HCT116 (cell line): ENCODE data around the gene ZNF382. TPM values are rescaled to one million over a fixed set of nuclear protein-coding genes. Genes with fewer than 3 reads are reported as not detected.

Experiments
- ATAC-seq: fragments of 200-7000 bp; cut with Tn5 transposase; 2 replicates; pipeline ENCODE4 v1.9.1; 2020; ENCODE audit warnings: mild to moderate bottlenecking, moderate library complexity
- Bru-seq: library from RNA; stranded (reverse); fragments of 400-500 nt; gene quantifications from one replicate; lab custom pipeline; 2021; lab: Mats Ljungman, UMichigan
- BruChase-seq, 2 experiments: library from RNA; stranded (reverse); fragments of 400-500 nt; gene quantifications; one replicate each; lab custom pipeline; 2021; lab: Mats Ljungman, UMichigan
- BruUV-seq: library from RNA; stranded (reverse); fragments of 400-500 nt; replicated peaks from 2 replicates; lab custom pipeline; 2021; lab: Mats Ljungman, UMichigan
- CTCF ChIA-PET: fragments of 300-600 bp; sonication (Branson Sonifier 250); formaldehyde crosslinking; loops from one replicate; lab custom pipeline; 2021; ENCODE audit warnings: antibody characterized with exemption; lab: Charles Lee
- POLR2A ChIA-PET: fragments of 300-600, 350-600 bp; sonication (Branson Sonifier 250); formaldehyde crosslinking; loops from one replicate; lab custom pipeline; 2021; ENCODE audit warnings: antibody characterized with exemption; lab: Charles Lee
- RAD21 ChIA-PET, 2 experiments: fragments of 300-600 bp; sonication (Branson Sonifier 250); formaldehyde crosslinking; loops; one replicate each; lab custom pipeline; 2023; ENCODE audit warnings: low total read pairs in 2 of 2; ENCODE audit not compliant: uncharacterized antibody in 2 of 2, unreplicated experiment in 2 of 2, low non-redundant PET in 1 of 2; lab: Charles Lee
- DNase-seq: peaks from one replicate; pipeline ENCODE4 v3.0.0-alpha.2; 2010; ENCODE audit warnings: low read depth, low spot score
- H2AFZ ChIP-seq: fragments of 200-600 bp; shearing (Covaris generic), sonication (generic); 2 replicates; pipeline ENCODE4 v1.6.1; 2017; ENCODE audit warnings: low read depth, mixed run types, mixed read lengths, antibody characterized with exemption, low read length; ENCODE audit not compliant: poor library complexity, severe bottlenecking
- H3K27ac ChIP-seq: 2 replicates; pipeline ENCODE4 v1.5.1; 2012; ENCODE audit warnings: low read depth, low read length
- H3K27me3 ChIP-seq: fragments of 200-600 bp; sonication (generic); 2 replicates; pipeline ENCODE4 v1.6.1; 2016; ENCODE audit warnings: mixed run types, low read length, mixed read lengths; ENCODE audit not compliant: insufficient read depth
- H3K36me3 ChIP-seq, 2 experiments: fragments of 200-500 bp in 1 of 2; fragments of 200-600 bp in 1 of 2; sonication (Bioruptor generic) in 1 of 2; sonication (generic) in 1 of 2; 2 replicates each; pipeline versions ENCODE4 v1.5.1 to v1.6.1; 2014 to 2016; ENCODE audit warnings: low read length in 2 of 2, inconsistent platforms in 1 of 2, mixed read lengths in 1 of 2, mixed run types in 1 of 2; ENCODE audit not compliant: insufficient read depth in 2 of 2, control insufficient read depth in 1 of 2
- H3K4me1 ChIP-seq, 2 experiments: fragments of 200-600 bp in 1 of 2; sonication (generic) in 1 of 2; 2 replicates each; pipeline versions ENCODE4 v1.5.1 to v1.6.1; 2012 to 2017; ENCODE audit warnings: low read length in 2 of 2, inconsistent platforms in 1 of 2, mild to moderate bottlenecking in 1 of 2, mixed read lengths in 1 of 2, mixed run types in 1 of 2, moderate library complexity in 1 of 2; ENCODE audit not compliant: insufficient read depth in 2 of 2, control insufficient read depth in 1 of 2
- H3K4me2 ChIP-seq: fragments of 200-600 bp; sonication (generic); 2 replicates; pipeline ENCODE4 v1.6.1; 2017; ENCODE audit warnings: mixed run types, low read length, mixed read lengths
- H3K4me3 ChIP-seq, 2 experiments: fragments of 200-600 bp in 1 of 2; sonication (generic) in 1 of 2; replicated peaks in 1 of 2; 2 replicates each; pipeline ENCODE4 v1.5.1; 2011 to 2016; ENCODE audit warnings: low read length in 2 of 2, control low read depth in 1 of 2, low read depth in 1 of 2, mild to moderate bottlenecking in 1 of 2, mixed read lengths in 1 of 2, mixed run types in 1 of 2
- H3K79me2 ChIP-seq: fragments of 200-600 bp; sonication (generic); 2 replicates; pipeline ENCODE4 v1.6.1; 2017; ENCODE audit warnings: mild to moderate bottlenecking, mixed run types, low read length, moderate library complexity, mixed read lengths; ENCODE audit not compliant: insufficient read depth
- H3K9ac ChIP-seq: fragments of 200-600 bp; sonication (generic); 2 replicates; pipeline ENCODE4 v1.6.1; 2016; ENCODE audit warnings: low read length, mixed read lengths
- H3K9me2 ChIP-seq: fragments of 200-600 bp; sonication (generic), shearing (Covaris generic); 2 replicates; pipeline ENCODE4 v1.6.1; 2017; ENCODE audit warnings: mixed run types, mild to moderate bottlenecking, moderate library complexity; ENCODE audit not compliant: insufficient read depth
- H3K9me3 ChIP-seq, 2 experiments: fragments of 200-500 bp in 1 of 2; fragments of 200-600 bp in 1 of 2; sonication (Bioruptor generic) in 1 of 2; sonication (generic) in 1 of 2; 2 replicates each; pipeline ENCODE4 v1.6.1; 2014 to 2017; ENCODE audit warnings: low read length in 2 of 2, mixed read lengths in 2 of 2, inconsistent platforms in 1 of 2, low read depth in 1 of 2, mild to moderate bottlenecking in 1 of 2, mixed run types in 1 of 2, moderate library complexity in 1 of 2; ENCODE audit not compliant: control insufficient read depth in 1 of 2, insufficient read depth in 1 of 2
- H4K20me1 ChIP-seq: fragments of 200-600 bp; sonication (generic), shearing (Covaris generic); 2 replicates; pipeline ENCODE4 v1.6.1; 2017; ENCODE audit warnings: mixed run types, mild to moderate bottlenecking, moderate library complexity; ENCODE audit not compliant: insufficient read depth
- CBX3 ChIP-seq: IDR thresholded peaks from 2 replicates; pipeline ENCODE4 v1.6.1; 2012; ENCODE audit warnings: low read depth
- CEBPB ChIP-seq: IDR thresholded peaks from 2 replicates; pipeline ENCODE4 v1.6.1; 2012; ENCODE audit warnings: low read depth
- EGR1 ChIP-seq: IDR thresholded peaks from 2 replicates; pipeline ENCODE4 v1.6.1; 2012; ENCODE audit warnings: low read depth
- ELF1 ChIP-seq: IDR thresholded peaks from 2 replicates; pipeline ENCODE4 v1.6.1; 2012; ENCODE audit warnings: low read depth, borderline replicate concordance
- EZH2phosphoT487 ChIP-seq: fragments of 200-600 bp; IDR thresholded peaks from 2 replicates; pipeline ENCODE4 v1.6.1; 2018; ENCODE audit warnings: antibody characterized with exemption, borderline replicate concordance
- FOSL1 ChIP-seq: IDR thresholded peaks from 2 replicates; pipeline ENCODE4 v1.6.1; 2012; ENCODE audit warnings: low read depth
- SIN3A ChIP-seq: IDR thresholded peaks from 2 replicates; pipeline ENCODE4 v1.6.1; 2012; ENCODE audit warnings: low read depth
- SP1 ChIP-seq: IDR thresholded peaks from 2 replicates; pipeline ENCODE4 v1.6.1; 2012; ENCODE audit warnings: low read depth
- SRF ChIP-seq: IDR thresholded peaks from 2 replicates; pipeline ENCODE4 v1.6.1; 2012; ENCODE audit warnings: low read depth
- TCF7L2 ChIP-seq: IDR thresholded peaks from 2 replicates; pipeline ENCODE4 v1.7.0; 2011; ENCODE audit warnings: borderline replicate concordance, inconsistent platforms; ENCODE audit not compliant: insufficient read depth, insufficient read length; ENCODE audit errors: extremely low read depth
- YY1 ChIP-seq: IDR thresholded peaks from 2 replicates; pipeline ENCODE4 v1.6.1; 2011; ENCODE audit warnings: low read length, low read depth, moderate library complexity, mild to moderate bottlenecking; ENCODE audit not compliant: insufficient replicate concordance; ENCODE audit errors: extremely low read depth
- ZNF274 ChIP-seq: fragments of 200-500 bp; sonication (Bioruptor generic); IDR thresholded peaks from 2 replicates; pipeline ENCODE4 v1.6.1; 2014; ENCODE audit warnings: mild to moderate bottlenecking, low read depth, low read length, inconsistent platforms
- intact Hi-C: fragments of 100-400 bp; cut with micrococcal nuclease; formaldehyde crosslinking; loops from 2 replicates; pipeline ENCODE4 v1.10.0; 2022
- long read RNA-seq: library from polyadenylated mRNA; unstranded; transcript quantifications from one replicate; pipeline ENCODE4 v2.0.0, GENCODE V29; 2021; ENCODE audit not compliant: unreplicated experiment
- polyA plus RNA-seq: library from polyadenylated mRNA; unstranded; fragments of >200 nt; gene quantifications from 2 replicates; pipeline ENCODE4 v1.2.1, GENCODE V29; 2012; ENCODE audit warnings: missing spikeins
- total RNA-seq: library from RNA; stranded (reverse); gene quantifications from one replicate; pipeline ENCODE4 v1.2.1, GENCODE V29; 2021; ENCODE audit not compliant: unreplicated experiment
- TF ChIP-seq, protein P1 (sequence below): IDR thresholded peaks from 2 replicates; pipeline ENCODE4 v1.6.1; 2011; ENCODE audit warnings: mild to moderate bottlenecking, low read length, moderate library complexity; ENCODE audit not compliant: insufficient replicate concordance; ENCODE audit errors: extremely low read depth
- TF ChIP-seq, protein P2 (sequence below): IDR thresholded peaks from 2 replicates; pipeline ENCODE4 v1.6.1; 2012
- TF ChIP-seq, protein P3 (sequence below): IDR thresholded peaks from 2 replicates; pipeline ENCODE4 v1.6.1; 2012; ENCODE audit warnings: low read depth
- TF ChIP-seq, protein P4 (sequence below), 3 experiments: fragments of 200-600 bp in 1 of 3; sonication (generic) in 1 of 3; IDR thresholded peaks in 2 of 3; conservative IDR thresholded peaks in 1 of 3; 2 replicates each; pipeline ENCODE4 v1.5.1; 2012 to 2017; ENCODE audit warnings: low read depth in 2 of 3, low read length in 2 of 3, antibody characterized with exemption in 1 of 3, borderline replicate concordance in 1 of 3, control low read depth in 1 of 3, mild to moderate bottlenecking in 1 of 3, mixed read lengths in 1 of 3, mixed run types in 1 of 3, moderate library complexity in 1 of 3; ENCODE audit not compliant: insufficient read depth in 1 of 3

Gene ZNF382
- total RNA-seq (not detected), Bru-seq, nascent RNA (percentile 5 among the genes with signal in this experiment), BruChase-seq, experiment 1, labeled RNA remaining after a 6-hour chase (percentile 3 among the genes with signal in this experiment), BruChase-seq, experiment 2, labeled RNA remaining after a 2-hour chase (not detected)
- polyA plus RNA-seq = not detected in 2 replicates
- long read RNA-seq = 0 reads

DNA sequence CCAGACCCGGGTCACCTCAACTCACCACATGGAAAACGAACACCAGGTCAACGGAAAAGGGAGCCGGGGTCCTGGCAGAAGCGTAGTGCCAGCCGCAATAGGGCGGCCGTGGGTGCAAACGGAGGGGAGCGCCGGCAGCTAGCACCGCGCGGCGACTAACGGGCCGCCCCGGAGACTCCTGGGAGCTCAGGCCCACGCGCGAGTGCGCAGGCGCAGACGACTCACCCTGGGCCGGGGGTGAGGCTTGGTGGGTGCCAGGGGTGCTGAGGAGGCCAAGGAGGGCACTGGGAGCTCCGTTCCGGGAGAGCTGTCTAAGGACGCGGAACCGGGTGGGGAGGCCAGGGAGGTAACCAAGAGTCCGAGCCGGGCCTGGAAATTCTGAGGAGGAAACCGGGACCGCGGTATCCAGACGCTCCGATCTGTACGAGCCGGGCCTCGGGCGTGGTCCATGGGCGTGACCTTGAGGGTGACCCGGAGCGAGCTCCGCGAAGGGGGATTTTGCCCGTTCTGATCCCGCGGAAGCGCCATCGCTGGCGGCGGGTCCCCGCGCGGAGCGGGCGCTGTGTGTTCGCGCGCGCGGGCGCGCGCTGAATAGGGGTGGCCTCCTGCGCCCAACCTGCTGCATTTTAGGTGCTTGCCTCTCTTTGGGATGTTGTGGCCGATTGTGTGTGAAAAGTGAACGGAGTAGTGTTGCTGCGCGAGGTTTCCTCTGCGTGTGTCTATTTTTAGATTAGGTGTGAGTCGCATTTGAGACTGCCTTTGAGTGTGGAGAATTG is at the start of gene ZNF382:
ZNF382 (plus strand) TSS at position 213 of the 776 bp plus-strand sequence. CDS start 4,602 bp downstream, outside the sequence.
- H3K27me3 ChIP-seq = no peaks in the 10 kb centered on the region
- no peak for DNase-seq
- H3K79me2 ChIP-seq = no peaks in the 10 kb centered on the region
- H3K9ac ChIP-seq = no peak within 1 kb of the TSS
- intact Hi-C loops = no loop called here
- peaks cover 7 to 23% of the 10 kb centered on the region in 2 experiments; a peak in 2 of 4 replicates for H3K9me3 ChIP-seq
- no peaks in the 10 kb centered on the region for H4K20me1 ChIP-seq
- H3K9me2 ChIP-seq = no peaks in the 10 kb centered on the region
- ChIA-PET RAD21 (no interaction called here), POLR2A (no interaction called here), CTCF (no interaction called here)
- H2AFZ ChIP-seq = no peak within 1 kb of the TSS
- no peaks in the 10 kb centered on the region for H3K36me3 ChIP-seq
- no peak within 1 kb of the TSS for H3K4me3 ChIP-seq
- H3K4me2 ChIP-seq = no peak within 1 kb of the TSS
- TF ChIP-seq FOSL1 (no peak), SIN3A (no peak), EZH2phosphoT487 (no peak), CEBPB (no peak), ELF1 (no peak), TCF7L2 (no peak), ZNF274 (no peak), CBX3 (no peak), SP1 (no peak), SRF (no peak), YY1 (no peak), EGR1 (no peak)
- TF ChIP-seq, protein P1, sequence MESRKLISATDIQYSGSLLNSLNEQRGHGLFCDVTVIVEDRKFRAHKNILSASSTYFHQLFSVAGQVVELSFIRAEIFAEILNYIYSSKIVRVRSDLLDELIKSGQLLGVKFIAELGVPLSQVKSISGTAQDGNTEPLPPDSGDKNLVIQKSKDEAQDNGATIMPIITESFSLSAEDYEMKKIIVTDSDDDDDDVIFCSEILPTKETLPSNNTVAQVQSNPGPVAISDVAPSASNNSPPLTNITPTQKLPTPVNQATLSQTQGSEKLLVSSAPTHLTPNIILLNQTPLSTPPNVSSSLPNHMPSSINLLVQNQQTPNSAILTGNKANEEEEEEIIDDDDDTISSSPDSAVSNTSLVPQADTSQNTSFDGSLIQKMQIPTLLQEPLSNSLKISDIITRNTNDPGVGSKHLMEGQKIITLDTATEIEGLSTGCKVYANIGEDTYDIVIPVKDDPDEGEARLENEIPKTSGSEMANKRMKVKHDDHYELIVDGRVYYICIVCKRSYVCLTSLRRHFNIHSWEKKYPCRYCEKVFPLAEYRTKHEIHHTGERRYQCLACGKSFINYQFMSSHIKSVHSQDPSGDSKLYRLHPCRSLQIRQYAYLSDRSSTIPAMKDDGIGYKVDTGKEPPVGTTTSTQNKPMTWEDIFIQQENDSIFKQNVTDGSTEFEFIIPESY = no peak
- TF ChIP-seq, protein P2, sequence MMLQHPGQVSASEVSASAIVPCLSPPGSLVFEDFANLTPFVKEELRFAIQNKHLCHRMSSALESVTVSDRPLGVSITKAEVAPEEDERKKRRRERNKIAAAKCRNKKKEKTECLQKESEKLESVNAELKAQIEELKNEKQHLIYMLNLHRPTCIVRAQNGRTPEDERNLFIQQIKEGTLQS = no peak
- TF ChIP-seq, protein P3, sequence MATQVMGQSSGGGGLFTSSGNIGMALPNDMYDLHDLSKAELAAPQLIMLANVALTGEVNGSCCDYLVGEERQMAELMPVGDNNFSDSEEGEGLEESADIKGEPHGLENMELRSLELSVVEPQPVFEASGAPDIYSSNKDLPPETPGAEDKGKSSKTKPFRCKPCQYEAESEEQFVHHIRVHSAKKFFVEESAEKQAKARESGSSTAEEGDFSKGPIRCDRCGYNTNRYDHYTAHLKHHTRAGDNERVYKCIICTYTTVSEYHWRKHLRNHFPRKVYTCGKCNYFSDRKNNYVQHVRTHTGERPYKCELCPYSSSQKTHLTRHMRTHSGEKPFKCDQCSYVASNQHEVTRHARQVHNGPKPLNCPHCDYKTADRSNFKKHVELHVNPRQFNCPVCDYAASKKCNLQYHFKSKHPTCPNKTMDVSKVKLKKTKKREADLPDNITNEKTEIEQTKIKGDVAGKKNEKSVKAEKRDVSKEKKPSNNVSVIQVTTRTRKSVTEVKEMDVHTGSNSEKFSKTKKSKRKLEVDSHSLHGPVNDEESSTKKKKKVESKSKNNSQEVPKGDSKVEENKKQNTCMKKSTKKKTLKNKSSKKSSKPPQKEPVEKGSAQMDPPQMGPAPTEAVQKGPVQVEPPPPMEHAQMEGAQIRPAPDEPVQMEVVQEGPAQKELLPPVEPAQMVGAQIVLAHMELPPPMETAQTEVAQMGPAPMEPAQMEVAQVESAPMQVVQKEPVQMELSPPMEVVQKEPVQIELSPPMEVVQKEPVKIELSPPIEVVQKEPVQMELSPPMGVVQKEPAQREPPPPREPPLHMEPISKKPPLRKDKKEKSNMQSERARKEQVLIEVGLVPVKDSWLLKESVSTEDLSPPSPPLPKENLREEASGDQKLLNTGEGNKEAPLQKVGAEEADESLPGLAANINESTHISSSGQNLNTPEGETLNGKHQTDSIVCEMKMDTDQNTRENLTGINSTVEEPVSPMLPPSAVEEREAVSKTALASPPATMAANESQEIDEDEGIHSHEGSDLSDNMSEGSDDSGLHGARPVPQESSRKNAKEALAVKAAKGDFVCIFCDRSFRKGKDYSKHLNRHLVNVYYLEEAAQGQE = no peak
- TF ChIP-seq, protein P4, sequence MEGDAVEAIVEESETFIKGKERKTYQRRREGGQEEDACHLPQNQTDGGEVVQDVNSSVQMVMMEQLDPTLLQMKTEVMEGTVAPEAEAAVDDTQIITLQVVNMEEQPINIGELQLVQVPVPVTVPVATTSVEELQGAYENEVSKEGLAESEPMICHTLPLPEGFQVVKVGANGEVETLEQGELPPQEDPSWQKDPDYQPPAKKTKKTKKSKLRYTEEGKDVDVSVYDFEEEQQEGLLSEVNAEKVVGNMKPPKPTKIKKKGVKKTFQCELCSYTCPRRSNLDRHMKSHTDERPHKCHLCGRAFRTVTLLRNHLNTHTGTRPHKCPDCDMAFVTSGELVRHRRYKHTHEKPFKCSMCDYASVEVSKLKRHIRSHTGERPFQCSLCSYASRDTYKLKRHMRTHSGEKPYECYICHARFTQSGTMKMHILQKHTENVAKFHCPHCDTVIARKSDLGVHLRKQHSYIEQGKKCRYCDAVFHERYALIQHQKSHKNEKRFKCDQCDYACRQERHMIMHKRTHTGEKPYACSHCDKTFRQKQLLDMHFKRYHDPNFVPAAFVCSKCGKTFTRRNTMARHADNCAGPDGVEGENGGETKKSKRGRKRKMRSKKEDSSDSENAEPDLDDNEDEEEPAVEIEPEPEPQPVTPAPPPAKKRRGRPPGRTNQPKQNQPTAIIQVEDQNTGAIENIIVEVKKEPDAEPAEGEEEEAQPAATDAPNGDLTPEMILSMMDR (IDR thresholded peaks at IDR 0.05 in 2 of 3, conservative IDR thresholded peaks at IDR 0.05 in 1 of 3; ENCODE audit: borderline replicate concordance in 1 of 3, insufficient read depth in 1 of 3, low read depth in 2 of 3, low read length in 2 of 3) = no peak
- no peaks in the 10 kb centered on the region for H3K4me1 ChIP-seq
- ATAC-seq = no peak
- no TSS peak for BruUV-seq
- no peak within 1 kb of the TSS for H3K27ac ChIP-seq
